Bronchial epithelial cell (primary cell): ENCODE data around the gene MIPEP. TPM values are rescaled to one million over a fixed set of nuclear protein-coding genes. Genes with fewer than 3 reads are reported as not detected.

Experiments
- DNase-seq: peaks from one replicate; pipeline ENCODE4 v3.0.0-alpha.2; 2010; ENCODE audit warnings: low read depth
- FAIRE-seq: peaks from 2 replicates; lab custom pipeline; 2011; peaks lifted over from hg19 to GRCh38; lab: Jason Lieb, UNC
- H3K27me3 ChIP-seq: 2 replicates; pipeline ENCODE4 v1.5.1; 2011; ENCODE audit warnings: low read length; ENCODE audit not compliant: control insufficient read depth, insufficient read depth
- H3K36me3 ChIP-seq: 2 replicates; pipeline ENCODE4 v1.5.1; 2011; ENCODE audit warnings: low read length; ENCODE audit not compliant: control insufficient read depth, insufficient read depth
- H3K4me3 ChIP-seq: 2 replicates; pipeline ENCODE4 v1.5.1; 2011; ENCODE audit warnings: mild to moderate bottlenecking, low read depth, low read length, control low read depth
- CTCF ChIP-seq: IDR thresholded peaks from 2 replicates; pipeline ENCODE4 v1.5.1; 2011; ENCODE audit warnings: mild to moderate bottlenecking, moderate library complexity, low read length, control low read depth, inconsistent platforms; ENCODE audit not compliant: insufficient read depth, severe bottlenecking
- total RNA-seq: library from RNA; depleted of rRNA; stranded (reverse); fragments of >200 nt; gene quantifications from 2 replicates; pipeline ENCODE4 v1.2.1, GENCODE V29; 2014

MIPEP gene
- total RNA-seq, 1 donor from 2014 or later: 19.2 TPM

- DNase-seq (no peak), FAIRE-seq (no peak)
- Histone ChIP-seq H3K27me3 (no peaks in the 10 kb centered on the region), H3K36me3 (no peaks in the 10 kb centered on the region), H3K4me3 (no peak overlapping the region)
- no peak for TF ChIP-seq CTCF
Measured at GRCh38 chr13:23790577-23791170, 98.5 kb downstream of the MIPEP start.

GRCh38 chr13:23789576-23790346, 99.4 kb downstream of the MIPEP start:
- FAIRE-seq: no peak
- no peaks in the 10 kb centered on the region for H3K36me3 ChIP-seq
- DNase-seq: no peak
- H3K27me3 ChIP-seq: no peaks in the 10 kb centered on the region
- no peak for TF ChIP-seq CTCF
- H3K4me3 ChIP-seq: no peak overlapping the region

GRCh38 chr13:23788459-23788858, 100.7 kb downstream of the MIPEP start:
- Histone ChIP-seq H3K36me3 (no peaks in the 10 kb centered on the region), H3K27me3 (no peaks in the 10 kb centered on the region), H3K4me3 (no peak overlapping the region)
- FAIRE-seq (no peak), DNase-seq (no peak)
- TF ChIP-seq CTCF: no peak

GRCh38 chr13:23787464-23787863, 101.7 kb downstream of the MIPEP start:
- no peak for DNase-seq
- H3K27me3 ChIP-seq: no peaks in the 10 kb centered on the region
- H3K36me3 ChIP-seq: no peaks in the 10 kb centered on the region
- H3K4me3 ChIP-seq: no peak overlapping the region
- FAIRE-seq: no peak
- no peak for TF ChIP-seq CTCF

- TF ChIP-seq CTCF: no peak
- DNase-seq (no peak), FAIRE-seq (no peak)
- Histone ChIP-seq H3K27me3 (no peaks in the 10 kb centered on the region), H3K4me3 (no peak overlapping the region), H3K36me3 (no peaks in the 10 kb centered on the region)
Measured at GRCh38 chr13:23786607-23787006, 102.6 kb downstream of the MIPEP start.

GRCh38 chr13:23778879-23779278, 110.3 kb downstream of the MIPEP start:
- TF ChIP-seq CTCF: no peak
- FAIRE-seq: no peak
- peak; percentile 90 for DNase-seq
- Histone ChIP-seq H3K36me3 (no peaks in the 10 kb centered on the region), H3K4me3 (no peak overlapping the region), H3K27me3 (no peaks in the 10 kb centered on the region)
